Activated naive CD4-positive, alpha-beta T cell treated with Interleukin-2 at 50 U/mL for 16 hours (primary cell): Measurements from ENCODE around the gene ADAM19.

Source experiments
- DNase-seq: peaks from one replicate; pipeline ENCODE4 v3.0.0-alpha.2; 2020

Gene ADAM19

DNA sequence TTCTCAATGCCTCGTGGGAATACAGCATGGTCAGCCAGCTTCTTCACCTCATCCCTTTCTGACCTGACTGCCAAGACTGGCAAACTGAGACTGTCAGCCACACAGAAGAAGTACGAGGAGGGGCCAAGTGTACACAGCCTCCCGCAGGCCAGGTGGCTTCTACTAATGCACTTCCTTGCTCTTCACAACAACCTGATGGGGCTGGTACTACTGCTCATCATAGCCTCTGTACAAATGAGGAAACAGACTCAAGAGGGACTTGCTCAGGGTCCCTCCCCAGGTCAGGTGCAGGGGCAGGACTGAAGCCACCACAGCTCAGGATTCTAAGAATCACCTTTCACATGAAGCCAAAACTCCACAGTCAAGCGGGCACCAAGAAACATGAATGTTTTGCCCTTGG, 94.3 kb downstream of the ADAM19 start:
- no peak for DNase-seq

DNA sequence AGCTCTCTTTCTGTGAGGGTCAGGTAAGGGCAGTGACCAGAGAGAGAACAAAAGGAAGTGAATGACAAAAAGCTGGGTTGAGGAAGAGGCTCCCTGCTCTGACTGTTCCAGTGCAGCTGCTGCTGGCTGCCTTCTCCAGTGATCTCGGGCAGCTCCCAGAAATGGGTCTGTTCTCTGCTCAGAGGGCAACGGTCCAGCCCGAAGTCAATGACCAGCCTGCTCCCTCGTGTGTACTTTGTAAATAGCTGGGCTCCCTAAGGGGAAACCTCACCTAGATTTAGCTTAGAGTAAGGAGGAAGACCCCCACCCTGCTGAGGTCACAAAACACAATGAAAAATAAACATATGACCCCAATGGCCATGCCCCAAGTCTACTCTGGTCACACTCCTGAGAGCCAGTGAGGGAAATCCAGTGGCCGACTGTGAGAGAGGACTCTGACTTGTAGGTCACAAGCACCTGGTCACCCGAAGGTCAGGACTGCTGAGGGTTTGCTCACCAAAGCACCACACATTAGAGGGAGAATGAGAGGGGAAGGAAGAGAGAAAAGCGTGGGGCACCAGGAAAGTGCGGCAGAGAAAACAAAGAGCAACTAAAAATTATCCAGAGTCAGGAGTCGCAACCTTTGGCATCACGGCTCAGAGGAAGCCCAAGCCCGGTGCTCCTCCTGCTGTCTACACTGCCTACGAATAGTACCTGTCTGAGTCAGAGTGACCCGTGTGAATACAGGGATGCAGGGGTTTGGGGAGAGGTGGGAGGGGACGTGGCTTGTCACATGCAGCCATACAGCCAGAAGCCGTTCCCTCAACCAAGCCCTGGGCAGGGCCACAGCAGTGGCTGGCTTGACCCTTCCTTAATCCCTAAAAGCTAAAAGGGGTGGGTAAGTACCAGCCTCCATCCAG, 95.7 kb downstream of the ADAM19 start:
- DNase-seq, result no peak

DNA sequence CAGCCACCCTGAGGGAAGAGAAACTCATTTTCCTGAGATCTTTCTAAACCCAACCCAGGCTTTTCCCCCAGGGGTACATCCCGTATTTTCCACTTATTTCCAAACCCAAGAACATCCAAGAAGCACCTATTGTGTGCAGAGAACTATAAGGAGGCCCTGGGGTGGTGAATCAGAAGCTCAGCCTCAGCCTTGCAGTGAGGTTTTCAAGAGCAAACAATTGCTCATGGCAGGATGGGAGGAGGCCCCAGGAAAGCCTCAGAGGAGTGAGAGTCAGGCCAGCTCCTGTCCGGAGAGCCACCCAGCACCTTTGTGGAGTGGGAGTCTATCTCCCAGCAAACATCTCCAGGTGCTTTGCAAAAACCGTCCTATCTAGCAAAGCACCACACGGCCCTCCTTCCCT, 96.4 kb downstream of the ADAM19 start:
- no peak for DNase-seq

DNA sequence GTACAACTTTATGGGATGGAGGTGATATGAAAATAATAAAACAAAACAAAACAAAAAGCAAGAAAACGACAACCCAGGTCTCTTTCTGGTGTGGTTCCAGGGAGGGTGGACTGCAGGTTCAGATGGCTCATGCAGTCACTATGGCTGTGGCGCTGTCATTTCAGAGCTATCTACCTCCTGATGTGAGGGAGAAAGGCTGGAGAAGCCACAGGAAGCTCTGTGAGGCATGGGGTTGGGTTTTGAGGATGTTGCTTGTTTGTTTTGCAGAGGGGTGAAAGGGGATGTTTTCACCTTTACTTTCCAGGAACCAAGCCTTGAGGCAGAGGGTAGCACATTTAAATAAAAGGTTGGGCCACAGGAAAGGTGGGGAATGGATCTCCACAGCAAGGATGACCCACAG, 96.8 kb downstream of the ADAM19 start:
- no peak for DNase-seq

DNA sequence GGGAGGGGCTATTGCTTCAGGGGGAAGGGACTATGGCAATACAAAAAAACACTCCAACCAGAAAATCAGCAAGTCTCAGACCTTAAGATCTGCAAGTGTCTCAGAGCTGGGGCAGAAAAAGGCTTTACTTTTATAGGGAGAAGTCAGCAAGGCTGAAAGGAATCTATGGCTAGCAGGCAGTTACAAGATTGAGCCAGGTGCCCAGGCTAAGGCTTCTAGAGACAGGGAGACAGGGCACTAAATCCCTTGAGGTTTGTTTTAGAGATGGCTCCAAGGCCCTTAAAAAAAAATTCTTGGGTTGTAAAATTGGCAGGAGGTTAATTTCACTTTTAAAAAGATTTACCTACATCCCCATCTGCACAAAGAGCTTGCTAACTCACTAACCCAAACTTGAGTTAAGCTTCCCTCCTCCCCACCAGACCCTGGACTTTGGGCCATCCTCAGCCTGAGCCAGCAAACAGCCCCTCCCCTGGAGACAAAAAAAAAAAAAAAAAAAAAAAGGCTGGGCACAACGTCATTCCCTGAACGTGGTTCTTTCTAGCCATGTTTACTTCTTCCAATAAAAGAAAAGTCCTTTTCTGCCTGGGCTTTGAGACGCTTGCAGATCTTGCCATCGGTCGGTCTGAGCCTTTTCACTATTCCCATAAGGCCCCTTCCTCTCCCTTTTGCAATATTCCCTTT, 97.6 kb downstream of the ADAM19 start:
- no peak for DNase-seq

DNA sequence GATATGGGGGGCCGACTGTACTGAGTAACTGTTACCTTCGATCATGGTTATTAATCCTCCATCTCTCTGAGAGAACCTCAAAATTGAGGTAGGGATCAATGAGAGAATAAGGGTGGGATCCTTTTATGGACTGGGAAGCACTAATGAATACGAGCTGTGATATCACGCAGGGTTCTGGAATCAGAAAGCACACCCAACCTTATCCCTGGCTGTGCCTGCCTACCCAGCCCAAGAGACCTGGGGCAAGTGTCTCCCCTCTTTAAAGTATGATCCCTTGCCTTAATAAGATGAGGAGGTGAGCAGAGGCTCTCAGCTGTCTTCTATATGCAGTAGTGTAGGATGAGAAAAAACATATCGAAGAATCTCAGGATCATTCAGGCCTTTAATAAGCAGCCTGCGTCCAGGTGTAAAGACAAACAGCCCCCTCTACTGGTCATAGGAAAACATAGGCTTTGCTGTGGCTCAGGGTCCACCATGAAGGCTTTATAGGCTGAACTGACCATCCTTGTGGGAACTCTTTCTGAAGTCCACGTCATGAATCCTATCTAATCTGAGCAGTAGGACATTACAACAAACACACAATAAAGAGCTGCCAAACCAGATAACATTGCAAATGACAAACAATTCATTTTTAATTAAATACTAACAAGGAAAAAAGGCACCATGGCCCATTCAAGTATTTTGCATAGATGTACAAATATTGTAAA, 98.7 kb downstream of the ADAM19 start:
- DNase-seq, result peak; percentile 25

DNA sequence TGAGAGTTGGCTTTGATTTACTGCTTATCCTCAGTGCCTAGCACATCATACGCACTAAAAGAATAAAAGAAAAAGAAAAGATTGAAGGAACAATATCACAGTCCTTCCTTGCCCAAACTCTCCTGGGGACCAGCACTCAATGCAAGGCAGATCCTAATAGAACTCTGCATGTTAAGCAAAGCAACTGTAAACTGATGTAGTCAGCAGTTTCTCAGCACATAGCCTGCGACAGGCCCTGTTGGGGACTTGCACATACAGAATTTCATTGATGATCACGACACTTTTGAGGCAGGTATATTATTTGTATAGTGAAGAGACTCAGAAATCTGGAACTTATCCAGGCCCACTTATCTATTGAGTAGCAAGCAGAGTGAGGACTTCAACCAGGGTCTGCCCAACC, 100.1 kb downstream of the ADAM19 start:
- no peak for DNase-seq

DNA sequence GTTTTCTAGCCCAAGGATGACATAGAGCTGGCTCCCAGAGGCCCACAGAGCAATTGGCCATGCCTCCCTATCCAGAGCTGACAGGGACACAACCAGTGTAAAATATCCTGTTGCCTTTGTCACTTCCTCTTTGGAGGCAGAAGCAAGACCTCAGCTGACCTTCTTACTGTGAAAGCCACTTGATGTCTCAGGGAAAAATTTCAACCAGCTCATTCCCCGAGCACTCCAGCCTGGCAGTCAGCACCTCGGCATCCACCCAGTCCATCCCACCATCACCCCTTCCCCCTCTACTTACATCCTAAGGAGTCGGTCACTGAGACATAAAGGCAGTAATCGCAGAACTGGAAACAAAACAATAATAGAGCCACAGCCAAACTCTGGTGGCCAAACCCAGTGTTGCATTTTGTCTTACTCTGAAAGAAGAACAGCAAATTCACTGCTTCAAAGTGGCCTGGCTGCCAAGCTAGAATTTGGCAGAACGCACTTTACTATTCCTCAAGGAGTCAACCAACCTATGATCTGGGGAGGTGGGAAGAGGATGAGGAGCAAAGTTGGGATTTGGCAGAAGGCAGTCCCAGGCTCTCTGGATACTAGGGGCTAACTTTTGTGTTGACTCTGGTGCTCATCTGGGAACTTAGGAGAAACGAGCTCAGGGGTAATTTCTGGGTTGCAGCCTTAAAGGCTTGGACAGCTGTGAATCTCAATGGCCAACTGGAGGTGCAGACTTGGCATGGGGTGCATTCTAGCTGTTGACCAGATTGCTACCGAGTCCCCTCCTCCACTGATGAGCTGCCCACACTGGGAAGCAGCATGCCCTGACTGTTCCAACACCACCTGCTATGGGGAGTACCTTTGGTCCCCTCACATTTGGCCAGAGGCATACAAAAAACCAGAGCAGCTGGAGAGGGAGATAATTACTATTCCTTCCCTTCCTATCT, 101.9 kb downstream of the ADAM19 start:
- no peak for DNase-seq

DNA sequence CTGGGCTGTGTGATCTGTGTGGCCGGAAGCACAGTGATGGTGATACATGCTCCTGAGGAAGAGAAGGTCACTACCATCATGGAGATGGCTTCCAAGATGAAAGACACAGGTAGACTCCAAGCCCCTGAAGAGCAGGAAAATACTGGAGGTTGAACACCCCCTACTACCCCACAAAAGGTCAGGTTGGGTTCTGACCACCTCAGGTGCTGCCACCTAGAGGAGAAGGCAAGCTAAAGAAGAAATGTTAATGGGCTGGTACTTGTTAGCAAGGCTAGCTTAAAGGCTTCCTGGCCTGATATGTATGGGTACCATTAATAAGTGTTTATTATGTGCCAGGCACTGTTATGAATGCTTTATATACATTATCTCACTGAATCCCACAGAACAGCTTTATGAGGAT, 103.9 kb downstream of the ADAM19 start:
- peak; percentile 18 for DNase-seq

DNA sequence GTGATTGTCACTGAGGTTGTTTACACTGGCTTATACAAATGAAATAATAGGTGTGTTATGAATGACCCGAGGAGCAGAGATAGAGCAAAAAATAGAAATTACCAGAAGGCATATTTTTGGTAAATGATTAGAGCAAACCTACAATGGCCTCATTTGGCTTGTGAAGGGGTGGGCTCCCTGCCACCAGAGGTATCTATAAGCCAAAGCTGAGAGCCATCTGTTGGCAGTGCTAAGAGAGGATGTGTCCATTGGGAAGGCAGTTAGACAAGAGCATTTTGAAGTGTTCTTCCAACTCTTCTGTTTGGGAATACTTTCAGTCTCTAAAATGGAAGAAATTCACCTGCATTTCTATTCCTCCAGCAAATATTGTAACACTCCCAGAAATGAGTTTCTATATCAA, 104.9 kb downstream of the ADAM19 start:
- no peak for DNase-seq

DNA sequence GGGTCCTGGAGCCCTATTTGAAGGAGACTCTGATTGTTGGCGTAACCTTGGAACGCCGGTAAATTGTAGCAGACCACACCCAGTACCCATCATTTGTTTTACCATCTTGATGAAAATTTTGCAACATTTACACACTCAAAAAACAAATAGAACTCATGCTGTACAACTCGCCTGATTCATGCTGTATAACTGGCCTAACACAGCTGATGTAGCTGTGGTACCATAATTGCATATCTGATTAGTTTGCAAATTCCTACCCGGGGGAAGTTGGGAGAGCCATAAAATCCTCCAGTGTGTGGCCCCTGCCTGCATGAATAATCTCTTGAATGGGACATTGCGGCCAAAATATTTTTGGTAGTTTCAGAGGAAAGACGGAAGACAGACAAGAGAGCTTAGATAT, 105.9 kb downstream of the ADAM19 start:
- DNase-seq, result no peak

DNA sequence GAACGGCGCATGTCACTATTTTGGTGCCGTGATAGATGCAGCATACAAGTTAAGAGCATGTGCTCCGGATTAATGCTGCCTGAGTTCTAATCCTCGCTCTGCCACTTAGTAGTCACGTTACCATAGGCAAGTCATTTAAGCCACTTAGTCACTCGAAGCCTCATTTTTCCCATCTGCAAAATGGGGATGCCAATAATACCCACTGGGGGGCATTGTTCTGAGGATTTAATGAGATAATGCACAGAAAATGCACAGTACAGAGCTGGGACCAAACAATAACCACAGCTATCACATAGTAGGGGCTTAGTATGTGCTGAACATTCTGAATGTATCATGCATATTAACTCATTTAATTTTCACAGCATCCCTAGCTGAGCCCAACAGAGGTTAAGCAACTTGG, 106.5 kb downstream of the ADAM19 start:
- no peak for DNase-seq

DNA sequence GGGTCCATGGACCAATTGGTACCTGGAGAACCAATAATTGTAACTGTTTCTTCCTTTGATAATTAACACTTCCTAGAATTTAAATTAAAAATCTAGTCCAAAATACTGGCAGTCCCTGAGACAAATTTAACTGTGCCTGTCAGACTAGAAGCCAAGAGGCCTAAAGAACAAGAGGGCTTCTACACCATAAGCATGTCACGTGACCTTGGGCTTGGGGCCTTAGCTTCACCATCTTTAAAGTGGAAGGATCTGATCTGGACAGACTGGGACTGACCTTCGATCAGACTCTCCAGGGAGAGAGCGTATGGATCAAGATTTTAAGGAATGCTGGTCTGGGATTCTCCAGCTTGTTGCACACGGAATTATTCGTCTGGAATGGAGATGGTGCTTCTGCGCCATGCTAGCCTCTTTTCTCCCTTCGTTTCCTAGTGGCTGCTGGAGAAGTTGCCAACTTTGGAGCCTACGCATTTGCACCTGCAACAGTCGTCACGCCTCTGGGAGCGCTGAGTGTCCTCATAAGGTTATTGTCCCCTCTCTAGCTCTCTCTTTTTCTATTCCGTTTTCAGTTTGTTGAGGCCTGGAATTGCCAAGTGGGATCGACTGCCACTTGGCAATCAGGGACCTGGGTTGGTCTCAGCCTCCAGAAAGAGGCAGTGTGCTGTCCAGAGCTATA, 107.1 kb downstream of the ADAM19 start:
- no peak for DNase-seq

DNA sequence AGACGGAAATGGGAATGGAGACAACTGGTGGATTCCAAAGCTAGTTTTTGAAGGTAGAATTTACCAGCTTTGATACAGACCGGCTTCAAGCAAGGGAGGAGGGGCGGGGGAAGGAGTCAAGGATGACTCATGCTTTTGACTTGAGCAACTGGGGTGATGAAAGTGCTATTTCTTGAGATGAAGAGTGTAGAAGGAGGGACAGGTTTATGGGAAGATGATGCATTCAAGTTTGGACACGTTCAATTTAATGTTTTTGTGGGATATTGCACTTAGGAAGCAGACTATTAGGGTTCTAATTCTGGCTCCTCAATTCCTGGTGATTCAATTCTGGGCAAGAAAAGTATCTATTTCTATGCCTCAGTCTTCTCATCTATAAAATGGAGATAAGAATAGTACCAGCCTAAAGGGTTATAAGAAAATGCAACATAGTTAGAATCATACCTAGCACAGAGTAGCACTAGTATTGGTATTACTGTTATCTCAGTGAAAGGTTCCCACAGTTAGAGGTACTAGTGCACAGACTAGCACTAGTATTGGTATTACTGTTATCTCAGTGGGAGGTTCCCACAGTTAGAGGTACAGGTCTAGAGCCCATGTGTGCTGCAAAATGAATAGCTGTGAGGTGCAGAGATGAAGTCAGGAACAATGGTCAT, 110.9 kb downstream of the ADAM19 start:
- DNase-seq, result peak; percentile 74

DNA sequence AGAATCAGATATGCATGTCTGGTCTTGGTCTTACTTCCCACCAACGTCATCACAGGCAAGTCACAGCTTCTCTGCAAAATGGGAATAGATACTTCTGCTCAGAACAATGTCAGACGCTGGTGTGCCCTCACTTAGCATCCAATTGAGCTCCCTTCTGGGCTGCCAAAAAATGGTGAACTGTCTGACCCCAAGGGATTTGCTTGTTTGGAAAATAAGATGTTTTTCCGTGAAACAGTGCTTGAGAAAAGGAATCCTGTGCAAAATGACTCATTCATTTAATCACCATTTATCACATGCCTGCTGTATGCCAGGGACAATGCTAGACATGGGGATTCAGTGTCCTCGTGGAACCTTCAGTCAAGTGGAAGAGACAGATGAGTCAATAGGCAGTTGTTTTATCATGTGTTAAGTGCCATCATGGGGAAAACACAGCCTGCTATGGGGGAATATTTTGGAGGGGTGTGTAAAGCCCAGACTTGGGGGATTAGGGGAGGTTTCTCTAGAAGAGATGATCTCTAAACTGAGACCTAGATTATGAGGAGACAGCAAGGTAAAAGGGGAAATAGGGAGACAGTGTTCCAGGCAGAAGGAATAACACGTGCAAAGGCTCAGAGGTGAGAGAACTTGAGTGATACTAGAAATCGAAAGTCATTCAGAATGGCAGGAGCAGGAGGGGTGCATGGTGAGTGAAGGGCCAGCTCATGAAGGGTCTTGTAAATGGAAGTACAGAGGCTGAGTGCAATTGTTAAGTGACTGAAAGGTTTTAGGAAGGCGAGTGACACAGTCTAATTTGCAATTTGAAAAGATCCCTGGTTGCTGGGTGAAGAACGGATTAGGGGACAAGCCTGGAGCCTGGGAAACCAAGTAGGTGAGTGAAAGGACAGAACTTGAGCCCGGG, 111.7 kb downstream of the ADAM19 start:
- no peak for DNase-seq

DNA sequence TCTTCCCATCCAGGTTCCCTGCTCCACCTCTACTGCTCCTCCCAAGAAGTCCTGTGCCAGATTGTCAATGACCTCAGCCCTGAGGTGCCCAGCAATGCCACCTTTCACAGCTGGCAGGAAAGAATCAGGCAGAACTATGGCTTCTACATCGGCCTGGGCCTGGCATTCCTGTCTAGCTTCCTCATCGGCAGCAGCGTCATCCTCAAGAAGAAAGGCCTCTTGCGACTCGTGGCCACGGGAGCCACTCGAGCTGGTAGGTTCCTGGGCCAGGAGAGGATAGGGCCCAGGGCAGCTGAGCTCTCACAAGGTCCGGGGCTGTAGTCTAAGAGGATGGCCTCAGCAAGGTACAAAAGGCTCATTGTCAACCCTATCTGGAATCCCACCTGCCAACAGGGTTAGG, 112.5 kb downstream of the ADAM19 start:
- no peak for DNase-seq

DNA sequence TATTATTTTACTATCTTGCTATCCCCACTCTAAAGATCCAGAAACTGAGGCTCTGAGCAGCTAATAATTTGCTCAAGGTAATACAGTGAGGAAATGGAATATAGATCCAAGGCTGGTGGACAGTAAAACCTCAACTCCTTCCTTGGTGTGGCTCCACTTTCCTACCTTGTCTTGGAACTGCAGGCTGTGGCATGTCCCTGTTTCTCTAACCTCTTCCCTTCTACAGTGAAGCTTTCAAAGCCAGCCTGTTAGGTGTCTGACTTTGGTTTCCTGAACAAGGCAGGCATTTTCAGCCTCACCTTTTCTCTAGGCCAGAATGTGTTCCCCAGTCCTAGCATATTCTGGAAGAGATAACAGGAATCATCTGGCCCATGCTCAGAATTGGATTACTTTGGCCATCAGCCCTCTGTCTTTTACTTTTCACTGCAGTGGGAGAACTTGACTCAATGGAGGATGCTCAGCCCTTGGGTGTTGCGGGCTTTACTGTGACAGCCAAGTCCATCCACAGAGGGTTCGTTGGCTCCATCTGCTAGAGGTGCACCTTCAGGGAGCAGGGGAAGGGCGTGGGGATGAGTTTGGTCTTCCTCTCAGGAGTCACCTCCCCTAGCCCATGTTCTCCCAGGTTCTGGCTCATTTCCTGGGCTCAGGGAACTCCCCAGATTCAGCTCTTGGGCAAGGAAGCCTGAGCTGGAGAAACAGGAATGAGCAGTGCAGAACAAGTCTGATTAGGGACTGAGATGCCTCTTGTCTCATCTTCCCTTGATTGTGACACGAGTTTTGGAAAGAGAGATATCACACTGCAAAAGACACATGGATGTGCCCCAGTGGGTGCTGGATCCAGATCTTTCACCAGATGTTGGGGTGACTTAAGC, 114.4 kb downstream of the ADAM19 start:
- DNase-seq, result no peak

DNA sequence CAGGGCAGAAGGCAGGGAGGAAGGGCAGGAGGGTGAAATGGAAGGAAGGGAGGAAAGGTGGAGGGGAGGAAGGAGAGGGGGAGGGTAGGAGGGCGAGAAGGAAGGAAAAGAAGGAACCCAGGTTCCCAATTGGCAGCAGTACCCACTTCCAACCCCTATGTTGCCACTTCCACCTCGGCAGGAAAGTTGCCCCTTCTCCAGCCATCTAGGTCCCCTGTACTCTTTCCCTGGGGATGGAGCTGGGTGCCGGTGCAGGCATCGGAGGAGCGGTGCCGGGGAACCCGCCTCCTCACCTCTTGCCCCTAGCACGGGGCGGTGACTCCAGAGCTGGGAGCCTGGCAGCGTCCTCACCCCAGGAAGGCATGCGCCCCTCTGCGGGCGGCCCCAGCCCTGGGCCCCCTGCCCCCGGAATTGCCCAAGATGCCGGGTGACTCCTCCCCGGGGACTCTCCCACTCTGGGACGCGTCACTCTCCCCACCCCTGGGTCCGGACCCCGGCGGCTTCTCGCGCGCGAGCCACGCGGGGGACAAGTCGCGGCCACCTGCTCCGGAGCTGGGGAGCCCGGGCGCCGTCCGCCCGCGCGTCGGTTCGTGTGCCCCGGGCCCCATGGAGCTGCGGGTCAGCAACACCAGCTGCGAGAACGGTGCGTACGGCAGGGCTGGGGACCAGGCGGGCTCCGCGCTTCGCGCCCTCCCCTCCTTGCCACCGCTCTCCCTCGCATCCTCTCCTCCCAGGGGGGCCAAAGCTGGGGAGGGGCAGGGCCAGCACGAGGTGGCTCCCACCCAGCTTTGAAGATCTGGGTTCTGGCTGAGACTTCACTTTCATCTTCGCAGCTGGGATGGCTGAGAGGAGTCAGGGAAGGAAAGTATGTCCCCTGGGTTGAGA, 115.6 kb downstream of the ADAM19 start, which contains the start of gene NIPAL4:
Gene NIPAL4 (plus strand): TSS at position 499 of the 885 bp plus-strand sequence. CDS start 108 bp downstream, at position 607.
- peak; percentile 58 for DNase-seq
